OCI-LY7 (cell line): ENCODE data around the gene EXOSC1. TPM values are rescaled to one million over a fixed set of nuclear protein-coding genes. Genes with fewer than 3 reads are reported as not detected.

Source experiments
- BruUV-seq: library from RNA; stranded (reverse); fragments of 400-500 nt; replicated peaks from 2 replicates; lab custom pipeline; 2021; lab: Mats Ljungman, UMichigan
- CTCF ChIA-PET: fragments of 300-600 bp; sonication (Branson Sonifier 250); formaldehyde crosslinking; loops from one replicate; lab custom pipeline; 2022; ENCODE audit warnings: antibody characterized with exemption; ENCODE audit not compliant: unreplicated experiment; lab: Charles Lee
- POLR2A ChIA-PET: fragments of 300-600 bp; sonication (Branson Sonifier 250); formaldehyde crosslinking; loops from one replicate; lab custom pipeline; 2022; ENCODE audit warnings: antibody characterized with exemption; lab: Charles Lee
- DNase-seq: peaks from one replicate; pipeline ENCODE4 v3.0.0-alpha.2; 2015; ENCODE audit warnings: low spot score
- H2AFZ ChIP-seq: fragments of 200-600 bp; sonication (generic), shearing (Covaris generic); 2 replicates; pipeline ENCODE4 v1.6.1; 2014; ENCODE audit warnings: mild to moderate bottlenecking, antibody characterized with exemption, low read length, moderate library complexity
- H3K27ac ChIP-seq: fragments of 200-600 bp; sonication (generic); 2 replicates; pipeline ENCODE4 v1.5.1; 2014; ENCODE audit warnings: mixed run types, low read depth, mild to moderate bottlenecking, moderate library complexity, low read length, inconsistent platforms; ENCODE audit not compliant: poor library complexity, severe bottlenecking
- H3K36me3 ChIP-seq: fragments of 200-600 bp; sonication (generic); 2 replicates; pipeline ENCODE4 v1.6.1; 2014; ENCODE audit warnings: mild to moderate bottlenecking, antibody characterized with exemption, low read length, moderate library complexity, mixed read lengths; ENCODE audit not compliant: insufficient read depth
- H3K4me1 ChIP-seq: fragments of 200-600 bp; sonication (generic); 2 replicates; pipeline ENCODE4 v1.5.1; 2014; ENCODE audit warnings: mild to moderate bottlenecking, low read length; ENCODE audit not compliant: insufficient read depth, poor library complexity, severe bottlenecking
- H3K4me2 ChIP-seq: fragments of 200-600 bp; sonication (generic); 2 replicates; pipeline ENCODE4 v1.6.1; 2014; ENCODE audit warnings: mild to moderate bottlenecking, low read length
- H3K4me3 ChIP-seq: fragments of 200-600 bp; sonication (generic); 2 replicates; pipeline ENCODE4 v1.5.1; 2014; ENCODE audit warnings: mild to moderate bottlenecking, low read depth, low read length; ENCODE audit not compliant: poor library complexity, severe bottlenecking
- H3K79me2 ChIP-seq: fragments of 200-600 bp; sonication (generic); 2 replicates; pipeline ENCODE4 v1.6.1; 2016; ENCODE audit warnings: low read depth, mild to moderate bottlenecking, low read length, moderate library complexity, mixed read lengths; ENCODE audit not compliant: insufficient read depth
- H3K9me2 ChIP-seq: fragments of 200-600 bp; sonication (generic); 2 replicates; pipeline ENCODE4 v1.6.1; 2016; ENCODE audit warnings: mild to moderate bottlenecking, low read length, mixed read lengths; ENCODE audit not compliant: insufficient read depth
- H3K9me3 ChIP-seq: fragments of 200-600 bp; sonication (generic); 2 replicates; pipeline ENCODE4 v1.6.1; 2014; ENCODE audit warnings: mild to moderate bottlenecking, mixed run types, low read length, mixed read lengths
- H4K20me1 ChIP-seq: fragments of 200-600 bp; sonication (generic); 2 replicates; pipeline ENCODE4 v1.6.1; 2014; ENCODE audit warnings: mild to moderate bottlenecking, antibody characterized with exemption, low read length, moderate library complexity, mixed read lengths; ENCODE audit not compliant: insufficient read depth
- EZH2phosphoT487 ChIP-seq: fragments of 200-600 bp; sonication (generic); IDR thresholded peaks from 2 replicates; pipeline ENCODE4 v1.6.1; 2018; ENCODE audit warnings: low read depth, borderline replicate concordance, mild to moderate bottlenecking, mixed run types, antibody characterized with exemption, low read length, moderate library complexity, mixed read lengths
- intact Hi-C: fragments of 100-400 bp; cut with micrococcal nuclease; formaldehyde crosslinking; loops from one replicate; pipeline ENCODE4 v1.10.0; 2022; ENCODE audit not compliant: unreplicated experiment
- total RNA-seq, 2 experiments: library from RNA; depleted of rRNA in 1 of 2; stranded (reverse); fragments of >200 nt in 1 of 2; shearing (Covaris generic) in 1 of 2; gene quantifications; 2 replicates each; pipeline ENCODE4 v1.2.3, GENCODE V29; 2014 to 2022
- TF ChIP-seq, protein P1 (sequence below): fragments of 200-600 bp; sonication (generic); conservative IDR thresholded peaks from 2 replicates; pipeline ENCODE4 v1.5.1; 2014; ENCODE audit warnings: mild to moderate bottlenecking, antibody characterized with exemption, low read length, moderate library complexity, mixed read lengths

The EXOSC1 gene
- total RNA-seq, 2 experiments from 2014 or later: 56.2 to 59.6 TPM

DNA sequence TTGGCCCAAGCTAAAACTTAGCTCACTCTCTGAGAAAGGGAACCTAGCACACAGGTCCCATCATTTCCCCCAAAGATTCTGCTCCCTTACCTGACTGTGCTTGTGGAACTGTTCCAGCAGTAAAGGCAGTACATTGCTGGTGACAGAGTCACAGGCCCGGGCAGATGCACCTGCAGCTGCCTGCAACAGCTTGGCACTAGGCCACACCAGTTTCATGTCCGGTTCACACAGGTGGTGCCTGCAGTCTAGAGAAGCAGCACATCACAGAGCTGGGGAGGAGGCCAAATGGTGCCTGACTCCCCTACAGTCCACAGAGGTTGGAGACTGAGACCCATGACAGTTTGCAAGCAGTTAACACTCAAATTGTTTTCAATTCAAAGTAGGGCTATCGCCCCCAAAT lies 22.4 kb upstream of the EXOSC1 start:
- intact Hi-C loops: loop anchor here (1.0 kb wide), 1 partner anchor 144 kb away; no protein-coding TSS in a partner anchor
- H3K36me3 ChIP-seq: peaks cover 97% of the 10 kb centered on the region
- DNase-seq: peak; percentile 84
- no peak overlapping the region for H3K4me2 ChIP-seq
- H3K79me2 ChIP-seq: no peaks in the 10 kb centered on the region
- H2AFZ ChIP-seq: no peak overlapping the region
- TF ChIP-seq, protein P1, sequence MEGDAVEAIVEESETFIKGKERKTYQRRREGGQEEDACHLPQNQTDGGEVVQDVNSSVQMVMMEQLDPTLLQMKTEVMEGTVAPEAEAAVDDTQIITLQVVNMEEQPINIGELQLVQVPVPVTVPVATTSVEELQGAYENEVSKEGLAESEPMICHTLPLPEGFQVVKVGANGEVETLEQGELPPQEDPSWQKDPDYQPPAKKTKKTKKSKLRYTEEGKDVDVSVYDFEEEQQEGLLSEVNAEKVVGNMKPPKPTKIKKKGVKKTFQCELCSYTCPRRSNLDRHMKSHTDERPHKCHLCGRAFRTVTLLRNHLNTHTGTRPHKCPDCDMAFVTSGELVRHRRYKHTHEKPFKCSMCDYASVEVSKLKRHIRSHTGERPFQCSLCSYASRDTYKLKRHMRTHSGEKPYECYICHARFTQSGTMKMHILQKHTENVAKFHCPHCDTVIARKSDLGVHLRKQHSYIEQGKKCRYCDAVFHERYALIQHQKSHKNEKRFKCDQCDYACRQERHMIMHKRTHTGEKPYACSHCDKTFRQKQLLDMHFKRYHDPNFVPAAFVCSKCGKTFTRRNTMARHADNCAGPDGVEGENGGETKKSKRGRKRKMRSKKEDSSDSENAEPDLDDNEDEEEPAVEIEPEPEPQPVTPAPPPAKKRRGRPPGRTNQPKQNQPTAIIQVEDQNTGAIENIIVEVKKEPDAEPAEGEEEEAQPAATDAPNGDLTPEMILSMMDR: no peak
- TF ChIP-seq EZH2phosphoT487: no peak
- H3K9me2 ChIP-seq: no peaks in the 10 kb centered on the region
- H3K9me3 ChIP-seq: no peaks in the 10 kb centered on the region
- POLR2A ChIA-PET: interaction anchor here (0.6 to 1.8 kb wide), 8 partner anchors 11 to 1238 kb away, joined by 3 to 12 read pairs (median 4); no protein-coding TSS in a partner anchor
- H3K27ac ChIP-seq: peak overlapping the region; percentile 40
- H4K20me1 ChIP-seq: no peaks in the 10 kb centered on the region
- CTCF ChIA-PET: no interaction called here
- H3K4me3 ChIP-seq: no peak overlapping the region
- no TSS peak for BruUV-seq
- peaks cover 10% of the 10 kb centered on the region for H3K4me1 ChIP-seq

DNA sequence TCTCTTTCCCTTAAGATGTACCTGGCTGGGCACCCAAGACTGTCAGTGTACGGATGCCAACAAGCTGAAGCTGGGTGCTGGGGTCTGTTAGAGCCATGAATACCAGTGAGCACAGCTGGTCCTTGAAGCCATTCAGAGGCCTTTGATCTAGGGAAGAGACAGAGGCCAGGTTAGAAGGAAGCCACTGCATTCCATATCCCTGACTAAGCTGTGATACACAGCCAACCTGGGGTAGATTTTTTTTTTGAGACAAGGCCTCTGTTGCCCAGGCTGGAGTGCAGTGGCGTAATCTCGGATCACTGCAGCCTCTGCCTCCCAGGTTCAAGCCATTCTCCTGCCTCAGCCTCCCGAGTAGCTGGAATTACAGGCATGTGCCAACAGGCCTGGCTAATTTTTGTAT lies 20.9 kb upstream of the EXOSC1 start:
- Histone ChIP-seq H3K4me2 (no peak overlapping the region), H3K79me2 (no peaks in the 10 kb centered on the region), H2AFZ (no peak overlapping the region), H3K36me3 (peaks cover 98% of the 10 kb centered on the region), H3K9me2 (no peaks in the 10 kb centered on the region), H4K20me1 (no peaks in the 10 kb centered on the region), H3K4me1 (peaks cover 10% of the 10 kb centered on the region), H3K4me3 (no peak overlapping the region), H3K9me3 (no peaks in the 10 kb centered on the region), H3K27ac (no peak overlapping the region)
- no peak for DNase-seq
- ChIA-PET CTCF (interaction anchor here (0.8 kb wide), 1 partner anchor 188 kb away, joined by 3 read pairs; no protein-coding TSS in a partner anchor), POLR2A (no interaction called here)
- no peak for TF ChIP-seq EZH2phosphoT487
- TF ChIP-seq, protein P1: no peak
- BruUV-seq: no TSS peak
- intact Hi-C loops: no loop called here

DNA sequence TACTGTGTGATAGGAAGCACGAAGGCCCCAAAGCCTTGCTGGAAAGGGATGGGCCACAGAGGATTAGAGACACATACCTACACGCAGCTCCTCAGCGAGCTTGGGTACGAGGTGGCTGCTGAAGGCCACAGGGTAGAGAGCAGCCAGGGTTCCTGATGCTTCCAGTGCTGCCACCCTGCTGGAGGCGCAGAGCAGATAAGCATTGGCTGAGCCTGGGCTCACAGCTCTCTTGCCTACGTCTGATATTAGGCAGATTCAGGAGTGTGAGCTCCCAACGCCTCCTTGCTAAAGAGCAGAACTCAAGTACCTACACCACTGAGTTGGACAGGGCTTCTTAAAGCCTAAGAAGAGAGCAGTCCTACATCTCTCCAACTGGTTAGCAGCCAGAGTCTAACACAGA lies 20.2 kb upstream of the EXOSC1 start:
- Histone ChIP-seq H3K4me3 (no peak overlapping the region), H3K4me1 (peaks cover 10% of the 10 kb centered on the region), H3K27ac (no peak overlapping the region), H3K79me2 (no peaks in the 10 kb centered on the region), H4K20me1 (no peaks in the 10 kb centered on the region), H2AFZ (no peak overlapping the region), H3K36me3 (peaks cover 98% of the 10 kb centered on the region), H3K9me3 (no peaks in the 10 kb centered on the region), H3K9me2 (no peaks in the 10 kb centered on the region), H3K4me2 (no peak overlapping the region)
- intact Hi-C loops: no loop called here
- TF ChIP-seq, protein P1: no peak
- TF ChIP-seq EZH2phosphoT487: no peak
- POLR2A ChIA-PET: interaction anchor here (0.6 kb wide), 1 partner anchor 44 kb away, joined by 6 read pairs; no protein-coding TSS in a partner anchor
- no TSS peak for BruUV-seq
- DNase-seq: no peak
- CTCF ChIA-PET: interaction anchor here (0.8 kb wide), 1 partner anchor 187 kb away, joined by 3 read pairs; no protein-coding TSS in a partner anchor
